ENCODE measurements around the gene UQCC5. TPM values are rescaled to one million over a fixed set of nuclear protein-coding genes. Genes with fewer than 3 reads are reported as not detected.

The UQCC5 gene
- total RNA-seq, 1 experiment from 2014 or later, result 38.6 TPM

GRCh38 chr3:52535411-52536111, 844 bp upstream of the UQCC5 start:
- Histone ChIP-seq H3K4me3 (ENCODE audit: low read depth, low read length) (peak overlapping the region; percentile 71; the same call in 1 of the 2 replicates), H3K4me1 (peaks cover 28% of the 10 kb centered on the region; the same call in 1 of the 2 replicates), H3K9me3 (no peaks in the 10 kb centered on the region), H3K36me3 (ENCODE audit: control insufficient read depth, insufficient read depth, low read length) (no peaks in the 10 kb centered on the region), H3K27me3 (replicated peaks; ENCODE audit: control insufficient read depth, insufficient read depth, low read length) (no peaks in the 10 kb centered on the region)
- peak overlapping the region; percentile 97 for H3K27ac Mint-ChIP-seq (ENCODE audit: unreplicated experiment)
- intact Hi-C loops (cut with micrococcal nuclease; ENCODE audit: unreplicated experiment), result loop anchor here (1.0 to 10.0 kb wide), 4 partner anchors 16 to 509 kb away; partner anchors contain the start of genes GNL3, NISCH, PBRM1 and SFMBT1
- BruUV-seq (replicated peaks), result no TSS peak
- H3K4me3 Mint-ChIP-seq (ENCODE audit: unreplicated experiment), result peak overlapping the region; percentile 98
- CTCF ChIA-PET, result interaction anchor here (0.6 to 0.9 kb wide), 3 partner anchors 17 to 147 kb away, joined by 3 to 4 read pairs (median 3); no protein-coding TSS in a partner anchor
- TF ChIP-seq, protein P1, sequence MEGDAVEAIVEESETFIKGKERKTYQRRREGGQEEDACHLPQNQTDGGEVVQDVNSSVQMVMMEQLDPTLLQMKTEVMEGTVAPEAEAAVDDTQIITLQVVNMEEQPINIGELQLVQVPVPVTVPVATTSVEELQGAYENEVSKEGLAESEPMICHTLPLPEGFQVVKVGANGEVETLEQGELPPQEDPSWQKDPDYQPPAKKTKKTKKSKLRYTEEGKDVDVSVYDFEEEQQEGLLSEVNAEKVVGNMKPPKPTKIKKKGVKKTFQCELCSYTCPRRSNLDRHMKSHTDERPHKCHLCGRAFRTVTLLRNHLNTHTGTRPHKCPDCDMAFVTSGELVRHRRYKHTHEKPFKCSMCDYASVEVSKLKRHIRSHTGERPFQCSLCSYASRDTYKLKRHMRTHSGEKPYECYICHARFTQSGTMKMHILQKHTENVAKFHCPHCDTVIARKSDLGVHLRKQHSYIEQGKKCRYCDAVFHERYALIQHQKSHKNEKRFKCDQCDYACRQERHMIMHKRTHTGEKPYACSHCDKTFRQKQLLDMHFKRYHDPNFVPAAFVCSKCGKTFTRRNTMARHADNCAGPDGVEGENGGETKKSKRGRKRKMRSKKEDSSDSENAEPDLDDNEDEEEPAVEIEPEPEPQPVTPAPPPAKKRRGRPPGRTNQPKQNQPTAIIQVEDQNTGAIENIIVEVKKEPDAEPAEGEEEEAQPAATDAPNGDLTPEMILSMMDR (IDR thresholded peaks at IDR 0.05; ENCODE audit: insufficient read depth in 1 of 2, low read depth in 1 of 2, low read length in 1 of 2, severe bottlenecking in 1 of 2, unreplicated experiment in 1 of 2), result no peak
- H3K36me3 Mint-ChIP-seq (ENCODE audit: insufficient read depth, unreplicated experiment), result peaks cover 54% of the 10 kb centered on the region
- POLR2A ChIA-PET, result interaction anchor here (0.6 to 1.3 kb wide), 11 partner anchors 8 to 510 kb away, joined by 3 to 12 read pairs (median 4); partner anchors contain the start of genes SFMBT1 and TNNC1
- H3K4me1 Mint-ChIP-seq (ENCODE audit: low read depth, unreplicated experiment), result peaks cover 32% of the 10 kb centered on the region
- no peak for DNase-seq
- H3K9me3 Mint-ChIP-seq (ENCODE audit: unreplicated experiment), result no peaks in the 10 kb centered on the region
- no peaks in the 10 kb centered on the region for H3K27me3 Mint-ChIP-seq (ENCODE audit: insufficient read depth, unreplicated experiment)

DNA sequence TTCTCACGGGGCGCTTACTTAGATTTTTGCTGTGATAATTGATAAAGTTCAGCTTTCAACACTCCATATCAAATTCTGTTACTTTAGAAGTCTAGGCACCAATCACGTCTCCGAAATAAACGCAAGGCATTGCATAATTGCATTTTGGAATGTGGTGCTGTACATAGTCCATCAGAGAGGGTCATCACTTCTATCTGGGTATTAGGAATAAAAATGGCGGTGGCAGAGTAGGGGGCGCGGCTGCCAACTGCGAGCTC, 365 bp upstream of the UQCC5 start:
- H3K27ac Mint-ChIP-seq (ENCODE audit: unreplicated experiment), result peak overlapping the region; percentile 97
- DNase-seq, result no peak
- peaks cover 59% of the 10 kb centered on the region for H3K36me3 Mint-ChIP-seq (ENCODE audit: insufficient read depth, unreplicated experiment)
- Histone ChIP-seq H3K27me3 (replicated peaks; ENCODE audit: control insufficient read depth, insufficient read depth, low read length) (no peaks in the 10 kb centered on the region), H3K4me3 (ENCODE audit: low read depth, low read length) (no peak overlapping the region), H3K36me3 (ENCODE audit: control insufficient read depth, insufficient read depth, low read length) (no peaks in the 10 kb centered on the region), H3K4me1 (peaks cover 28% of the 10 kb centered on the region; the same call in 1 of the 2 replicates), H3K9me3 (no peaks in the 10 kb centered on the region)
- H3K4me1 Mint-ChIP-seq (ENCODE audit: low read depth, unreplicated experiment), result peaks cover 32% of the 10 kb centered on the region
- no peaks in the 10 kb centered on the region for H3K9me3 Mint-ChIP-seq (ENCODE audit: unreplicated experiment)
- no peaks in the 10 kb centered on the region for H3K27me3 Mint-ChIP-seq (ENCODE audit: insufficient read depth, unreplicated experiment)
- intact Hi-C loops (cut with micrococcal nuclease; ENCODE audit: unreplicated experiment), result loop anchor here (1.0 to 10.0 kb wide), 4 partner anchors 17 to 509 kb away; partner anchors contain the start of genes GNL3, NISCH, PBRM1 and SFMBT1
- BruUV-seq (replicated peaks), result no TSS peak
- CTCF ChIA-PET, result interaction anchor here (0.6 to 0.9 kb wide), 3 partner anchors 18 to 146 kb away, joined by 3 to 4 read pairs (median 3); no protein-coding TSS in a partner anchor
- TF ChIP-seq, protein P1 (IDR thresholded peaks at IDR 0.05; ENCODE audit: insufficient read depth in 1 of 2, low read depth in 1 of 2, low read length in 1 of 2, severe bottlenecking in 1 of 2, unreplicated experiment in 1 of 2), result no peak
- peak overlapping the region; percentile 98 for H3K4me3 Mint-ChIP-seq (ENCODE audit: unreplicated experiment)
- POLR2A ChIA-PET, result interaction anchor here (0.5 to 1.3 kb wide), 11 partner anchors 9 to 951 kb away, joined by 3 to 12 read pairs (median 4); partner anchors contain the start of gene SFMBT1

DNA sequence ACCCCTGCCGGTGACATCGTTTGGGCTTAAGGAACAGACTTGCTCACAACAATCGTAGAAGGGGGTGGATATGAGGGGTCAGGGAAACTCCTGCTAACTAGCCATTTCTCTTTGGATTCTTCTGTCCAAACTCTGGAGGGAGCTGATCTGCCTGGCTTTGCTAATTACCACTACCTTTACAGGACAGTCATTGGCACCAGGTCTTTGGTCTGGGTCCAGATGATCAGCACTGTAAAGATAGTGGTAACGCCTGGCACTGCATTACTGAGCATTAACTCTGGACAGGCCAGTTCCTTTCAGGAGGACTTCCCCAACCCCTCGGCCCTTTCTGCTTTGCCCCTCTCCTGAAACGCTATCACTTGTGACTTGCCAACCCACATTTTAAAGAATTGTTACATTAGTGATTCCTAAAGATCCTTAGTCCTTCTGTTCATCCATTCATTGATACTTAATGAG, 788 bp downstream of the UQCC5 start:
- H3K4me1 Mint-ChIP-seq (ENCODE audit: low read depth, unreplicated experiment), result peaks cover 32% of the 10 kb centered on the region
- no peaks in the 10 kb centered on the region for H3K27me3 Mint-ChIP-seq (ENCODE audit: insufficient read depth, unreplicated experiment)
- H3K9me3 Mint-ChIP-seq (ENCODE audit: unreplicated experiment), result no peaks in the 10 kb centered on the region
- H3K27ac Mint-ChIP-seq (ENCODE audit: unreplicated experiment), result peak overlapping the region; percentile 97
- TF ChIP-seq, protein P1 (IDR thresholded peaks at IDR 0.05; ENCODE audit: insufficient read depth in 1 of 2, low read depth in 1 of 2, low read length in 1 of 2, severe bottlenecking in 1 of 2, unreplicated experiment in 1 of 2), result no peak
- H3K9me3 ChIP-seq, result no peaks in the 10 kb centered on the region
- peak overlapping the region; percentile 82 for H3K4me3 ChIP-seq (ENCODE audit: low read depth, low read length)
- H3K27me3 ChIP-seq (replicated peaks; ENCODE audit: control insufficient read depth, insufficient read depth, low read length), result no peaks in the 10 kb centered on the region
- no peaks in the 10 kb centered on the region for H3K36me3 ChIP-seq (ENCODE audit: control insufficient read depth, insufficient read depth, low read length)
- H3K36me3 Mint-ChIP-seq (ENCODE audit: insufficient read depth, unreplicated experiment), result peaks cover 70% of the 10 kb centered on the region
- POLR2A ChIA-PET, result no interaction called here
- no peak for DNase-seq
- peak overlapping the region; percentile 98 for H3K4me3 Mint-ChIP-seq (ENCODE audit: unreplicated experiment)
- CTCF ChIA-PET, result no interaction called here
- H3K4me1 ChIP-seq, result peaks cover 22% of the 10 kb centered on the region; the same call in 1 of the 2 replicates
- TSS peak; percentile 68 for BruUV-seq (replicated peaks)
- intact Hi-C loops (cut with micrococcal nuclease; ENCODE audit: unreplicated experiment), result loop anchor here (10.0 kb wide), 3 partner anchors 82 to 508 kb away; partner anchors contain the start of genes GNL3, NISCH, PBRM1 and SFMBT1
